GM19035 (cell line): Measurements from ENCODE around the gene COMMD4.
A peak's percentile ranks its signal among the peaks of the same experiment; 100 is the strongest.
"Not testable (repeated sequence)": the region's sequence is repeated elsewhere in the genome, so short reads cannot be mapped to it uniquely, and the experiment has no call there.

Experiments used
- ATAC-seq: cut with Tn5 transposase; IDR thresholded peaks from one replicate; pipeline ENCODE4 v1.9.1; 2021; ENCODE audit not compliant: unreplicated experiment

The COMMD4 gene

DNA sequence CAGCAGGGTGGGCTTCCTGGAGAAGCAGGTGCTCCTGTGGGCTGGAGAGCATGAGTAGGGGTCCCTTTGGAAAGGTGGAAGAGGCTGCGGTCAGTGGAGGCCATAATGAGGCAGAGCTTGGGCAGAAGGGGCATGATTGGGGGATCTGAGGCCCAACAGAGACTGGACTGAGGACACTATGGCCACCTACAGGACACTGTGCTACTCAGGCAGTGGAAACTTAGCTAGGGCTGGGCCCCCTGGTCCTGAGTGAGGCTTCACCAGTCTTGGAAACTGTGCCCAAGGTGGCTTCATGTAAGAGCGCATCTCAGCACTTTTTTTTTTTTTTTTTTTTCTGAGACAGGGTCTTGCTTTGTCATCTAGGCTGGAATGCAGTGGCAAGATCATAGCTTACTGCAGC lies 6.3 kb upstream of the COMMD4 start:
- ATAC-seq, result no peak

DNA sequence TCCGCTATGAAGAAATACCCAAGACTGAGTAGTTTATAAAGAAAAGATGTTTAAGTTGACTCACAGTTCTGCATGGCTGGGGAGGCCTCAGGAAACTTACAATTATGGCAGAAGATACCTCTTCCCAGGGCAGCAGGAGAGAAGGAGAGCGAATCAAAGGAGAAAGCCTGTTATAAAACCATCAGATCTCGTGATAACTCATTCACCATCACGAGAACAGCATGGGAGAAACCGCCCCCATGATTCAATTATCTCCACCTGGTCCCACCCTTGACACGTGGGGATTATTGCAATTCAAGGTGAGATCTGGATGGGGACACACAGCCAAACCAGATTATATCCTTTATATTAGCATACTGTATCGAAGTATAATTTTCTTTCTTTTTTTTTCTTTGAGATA lies 3.8 kb upstream of the COMMD4 start:
- not testable (repeated sequence) for ATAC-seq

DNA sequence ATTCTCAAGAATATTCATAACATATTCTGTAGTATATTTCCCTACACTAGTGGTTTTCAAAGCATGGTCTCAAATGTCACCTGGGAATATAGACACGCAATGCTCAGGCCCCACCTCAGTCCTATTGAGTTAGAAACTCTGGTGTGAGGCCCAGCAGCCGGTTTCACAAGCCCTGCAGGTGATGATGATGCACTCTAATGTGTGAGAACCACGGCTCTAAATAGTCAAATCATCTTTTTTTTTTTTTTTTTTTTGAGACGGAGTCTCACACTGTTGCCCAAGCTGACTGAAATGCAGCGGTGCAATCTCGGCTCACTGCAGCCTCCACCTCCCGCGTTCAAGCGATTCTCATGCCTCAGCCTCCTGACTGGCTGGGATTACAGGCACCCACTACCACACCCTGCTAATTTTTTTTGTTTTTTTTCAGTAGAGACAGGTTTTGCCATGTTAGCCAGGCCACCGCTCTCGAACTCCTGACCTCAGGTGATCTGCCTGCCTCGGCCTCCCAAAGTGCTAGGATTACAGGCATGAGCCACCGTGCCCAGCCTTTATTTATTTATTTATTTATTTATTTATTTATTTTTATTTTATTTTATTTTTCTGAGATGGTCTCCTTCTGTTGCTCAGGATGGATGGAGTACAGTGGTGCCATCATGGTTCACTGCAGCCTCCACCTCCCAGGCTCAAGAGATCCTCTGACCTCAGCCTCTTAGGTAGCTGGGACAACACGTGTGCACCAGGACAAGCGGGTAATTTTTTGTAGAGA lies 2.0 kb upstream of the COMMD4 start:
- ATAC-seq, result not testable (repeated sequence)

DNA sequence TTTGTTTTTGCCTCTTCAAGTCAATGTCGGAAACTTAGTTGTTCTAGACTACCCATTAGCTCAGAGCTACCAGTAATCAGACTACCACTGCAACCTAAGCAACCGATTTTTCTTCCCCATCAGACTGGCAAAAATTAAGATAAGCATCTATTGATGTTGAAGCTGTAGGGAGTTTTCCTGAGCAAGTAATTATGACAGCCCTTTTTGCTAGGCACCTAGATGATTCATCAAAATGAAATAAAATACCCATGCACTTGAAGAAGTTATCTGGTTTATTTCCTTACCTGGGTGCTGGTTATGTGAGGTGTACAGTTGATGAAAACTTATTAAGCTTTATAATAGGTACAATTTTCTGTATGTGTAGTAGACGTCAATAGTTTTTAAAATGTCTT lies 554 bp upstream of the COMMD4 start:
- ATAC-seq, result no peak

DNA sequence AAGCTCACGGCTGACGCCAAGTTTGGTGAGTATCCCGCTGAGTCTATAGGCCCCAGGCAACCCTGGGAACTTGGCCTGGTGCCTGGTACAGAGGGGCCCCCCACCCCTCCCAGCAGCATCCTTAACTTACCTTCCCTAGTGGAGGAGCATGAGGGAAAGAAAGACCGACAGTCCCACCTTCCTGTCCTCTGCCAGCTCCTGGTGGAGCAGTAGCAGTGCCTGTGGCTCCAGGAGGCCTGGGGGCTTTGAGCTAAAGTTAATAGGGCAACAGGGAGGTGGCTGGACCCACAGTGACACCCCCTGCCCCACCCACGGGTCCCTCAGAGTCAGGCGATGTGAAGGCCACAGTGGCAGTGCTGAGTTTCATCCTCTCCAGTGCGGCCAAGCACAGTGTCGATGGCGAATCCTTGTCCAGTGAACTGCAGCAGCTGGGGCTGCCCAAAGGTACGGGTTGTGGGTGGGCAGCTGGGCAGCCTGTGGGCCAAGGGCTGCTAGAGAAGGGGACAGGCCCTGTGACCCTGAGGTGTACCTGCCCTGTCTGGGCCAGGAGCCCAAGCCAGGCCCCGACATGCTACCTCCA lies 2.9 kb downstream of the COMMD4 start:
- no peak for ATAC-seq

DNA sequence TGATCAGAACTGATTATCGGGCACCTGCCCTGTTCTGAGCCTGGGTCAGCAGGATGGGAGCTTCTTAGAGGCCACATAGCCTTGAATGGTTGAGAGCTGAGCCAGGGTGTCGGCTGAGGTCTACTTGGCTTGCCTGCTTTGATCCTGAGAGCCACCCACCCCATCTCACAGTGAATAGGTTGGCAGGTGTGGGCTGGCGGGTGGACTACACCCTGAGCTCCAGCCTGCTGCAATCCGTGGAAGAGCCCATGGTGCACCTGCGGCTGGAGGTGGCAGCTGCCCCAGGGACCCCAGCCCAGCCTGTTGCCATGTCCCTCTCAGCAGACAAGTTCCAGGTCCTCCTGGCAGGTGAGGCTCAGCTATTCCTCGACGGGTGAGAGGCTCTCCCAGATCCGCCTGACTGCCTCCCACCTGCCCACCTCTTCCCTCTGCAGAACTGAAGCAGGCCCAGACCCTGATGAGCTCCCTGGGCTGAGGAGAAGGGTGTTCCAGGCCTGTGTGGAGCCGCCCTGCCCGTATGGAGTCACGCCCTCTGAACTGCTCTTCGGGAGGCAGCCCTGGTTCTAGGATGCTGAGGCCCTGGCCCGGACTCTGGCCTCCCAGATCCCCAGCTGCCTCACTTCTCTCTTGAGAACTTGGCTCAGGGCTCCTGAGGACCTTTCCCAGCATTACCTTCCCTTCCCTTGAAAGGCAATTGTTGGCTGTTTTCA lies 3.8 kb downstream of the COMMD4 start:
- no peak for ATAC-seq

DNA sequence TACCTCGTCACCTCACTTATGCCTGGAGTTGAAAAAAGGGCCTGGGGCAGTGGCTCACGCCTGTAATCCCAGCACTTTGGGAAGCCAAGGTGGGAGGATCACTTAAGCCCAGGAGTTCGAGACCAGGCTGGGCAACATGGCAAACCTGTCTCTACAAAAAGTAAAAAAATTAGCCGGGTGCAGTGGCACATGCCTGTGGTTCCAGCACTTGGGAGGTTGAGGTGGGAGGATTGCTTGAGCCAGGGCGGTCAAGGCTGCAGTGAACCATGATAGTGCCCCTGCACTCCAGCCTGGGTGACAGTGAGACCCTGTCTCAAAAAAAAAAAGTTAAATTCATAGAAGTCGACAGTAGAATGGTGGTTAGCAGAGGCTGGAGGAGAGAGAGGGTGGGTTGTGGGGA lies 6.4 kb downstream of the COMMD4 start:
- no peak for ATAC-seq

DNA sequence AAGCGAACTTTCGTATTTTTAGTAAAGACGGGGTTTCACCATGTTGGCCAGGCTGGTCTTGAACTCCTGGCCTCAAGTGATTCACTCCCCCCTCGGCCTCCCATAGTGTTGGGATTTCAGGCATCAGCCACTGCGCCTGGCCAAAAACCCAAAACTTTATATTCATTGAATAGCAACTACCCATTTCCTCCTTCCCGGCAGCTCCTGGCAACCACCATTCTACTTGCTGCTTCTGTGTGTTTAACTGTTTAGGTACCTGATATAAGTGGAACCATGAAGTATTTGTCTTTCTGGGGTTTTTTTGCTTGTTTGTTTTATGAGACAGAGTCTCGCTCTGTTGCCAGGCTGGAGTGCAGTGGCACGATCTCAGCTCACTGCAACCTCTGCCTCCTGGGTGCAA lies 8.1 kb downstream of the COMMD4 start:
- not testable (repeated sequence) for ATAC-seq

DNA sequence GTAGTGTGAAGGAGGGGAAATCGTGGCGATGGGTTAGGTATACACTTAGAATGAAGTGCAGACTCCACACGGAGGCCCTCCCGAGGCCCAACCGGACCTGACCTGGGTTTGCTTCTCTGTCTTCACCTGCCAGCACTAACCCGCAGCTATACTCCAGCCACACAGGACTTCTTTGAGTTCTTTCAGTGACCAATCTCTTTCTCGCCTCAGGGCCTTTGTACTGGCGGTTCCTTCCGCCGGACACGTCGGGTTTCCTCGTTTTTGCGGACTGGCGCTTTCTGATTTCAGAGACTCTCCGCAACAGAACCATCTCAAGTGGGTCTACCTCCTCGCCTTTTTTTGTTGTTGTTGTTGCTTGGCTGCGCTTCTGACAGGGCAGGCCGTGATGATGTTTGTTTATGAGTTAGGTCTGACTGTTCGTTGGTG lies 10.9 kb downstream of the COMMD4 start, which contains the start of gene NEIL1:
TSS of gene NEIL1 (plus strand) at position 244 of the 426 bp plus-strand sequence. CDS start 1,867 bp downstream, outside the sequence.
- ATAC-seq, result no peak

DNA sequence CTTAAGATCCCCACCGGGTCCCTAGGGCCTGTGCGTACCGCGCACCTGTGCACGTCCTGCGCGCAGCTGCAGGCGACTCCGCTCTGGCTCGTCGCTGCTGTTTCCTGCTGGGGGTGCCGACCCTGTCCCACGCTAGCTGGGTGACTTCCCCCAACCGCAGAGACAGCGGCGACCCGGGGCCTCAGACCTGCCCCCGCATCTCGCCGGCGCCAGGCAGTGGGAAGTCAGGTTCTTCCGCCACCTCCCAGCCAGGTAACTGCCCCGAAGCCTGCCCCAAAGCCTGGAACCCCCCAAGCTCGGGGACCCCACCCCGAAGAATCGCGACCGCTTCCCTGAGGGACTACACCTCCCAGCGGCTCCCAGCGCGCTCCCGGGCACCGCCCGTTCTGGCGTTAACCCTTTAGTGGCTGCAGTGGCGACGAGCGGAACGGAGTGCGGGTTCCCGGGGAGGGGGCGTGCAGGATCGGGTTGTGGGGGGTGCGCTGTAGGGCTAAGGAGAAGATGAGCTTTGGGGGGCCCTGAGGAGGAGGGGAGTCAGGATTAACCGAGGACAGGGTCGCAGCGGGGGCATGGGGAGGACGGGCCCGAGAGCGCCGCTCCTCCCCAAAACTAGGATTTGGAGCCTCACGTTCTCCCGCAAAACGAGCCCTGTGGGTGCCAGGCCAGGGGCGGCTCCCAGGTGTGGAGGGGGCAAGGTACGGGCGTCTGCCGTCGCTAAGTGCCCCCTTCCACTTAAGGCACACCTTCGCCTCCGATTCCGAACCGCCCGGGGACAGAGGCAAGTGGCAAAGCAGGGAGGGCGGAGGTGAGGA lies 11.6 kb downstream of the COMMD4 start:
- ATAC-seq, result peak; percentile 41

DNA sequence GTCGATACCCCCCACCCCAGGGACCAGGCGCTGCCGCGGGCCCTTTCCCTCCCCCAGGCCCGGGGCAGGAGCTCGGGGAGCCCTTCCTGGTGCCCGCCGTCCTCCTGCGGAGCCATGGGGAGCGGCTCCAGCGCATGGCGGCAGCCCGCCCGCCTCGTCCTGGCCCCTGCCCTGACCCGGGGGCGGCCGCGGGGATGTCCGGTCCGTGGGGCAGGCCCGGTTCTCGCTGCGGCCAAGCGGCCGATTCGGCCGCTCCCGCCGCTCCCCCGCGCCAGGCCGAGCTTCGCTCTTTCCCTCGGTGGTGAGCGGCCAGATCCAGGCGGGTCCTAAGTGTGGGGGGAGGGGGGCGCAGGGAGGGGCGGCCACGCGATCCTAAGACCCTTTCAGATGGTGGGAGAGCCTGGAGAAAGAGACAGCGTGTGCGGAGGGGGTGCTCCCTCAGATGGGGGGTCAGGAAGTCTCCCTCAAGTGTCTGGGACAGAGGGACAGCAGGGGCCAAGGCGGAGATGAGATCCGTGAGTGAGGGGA lies 12.2 kb downstream of the COMMD4 start:
- ATAC-seq, result no peak

DNA sequence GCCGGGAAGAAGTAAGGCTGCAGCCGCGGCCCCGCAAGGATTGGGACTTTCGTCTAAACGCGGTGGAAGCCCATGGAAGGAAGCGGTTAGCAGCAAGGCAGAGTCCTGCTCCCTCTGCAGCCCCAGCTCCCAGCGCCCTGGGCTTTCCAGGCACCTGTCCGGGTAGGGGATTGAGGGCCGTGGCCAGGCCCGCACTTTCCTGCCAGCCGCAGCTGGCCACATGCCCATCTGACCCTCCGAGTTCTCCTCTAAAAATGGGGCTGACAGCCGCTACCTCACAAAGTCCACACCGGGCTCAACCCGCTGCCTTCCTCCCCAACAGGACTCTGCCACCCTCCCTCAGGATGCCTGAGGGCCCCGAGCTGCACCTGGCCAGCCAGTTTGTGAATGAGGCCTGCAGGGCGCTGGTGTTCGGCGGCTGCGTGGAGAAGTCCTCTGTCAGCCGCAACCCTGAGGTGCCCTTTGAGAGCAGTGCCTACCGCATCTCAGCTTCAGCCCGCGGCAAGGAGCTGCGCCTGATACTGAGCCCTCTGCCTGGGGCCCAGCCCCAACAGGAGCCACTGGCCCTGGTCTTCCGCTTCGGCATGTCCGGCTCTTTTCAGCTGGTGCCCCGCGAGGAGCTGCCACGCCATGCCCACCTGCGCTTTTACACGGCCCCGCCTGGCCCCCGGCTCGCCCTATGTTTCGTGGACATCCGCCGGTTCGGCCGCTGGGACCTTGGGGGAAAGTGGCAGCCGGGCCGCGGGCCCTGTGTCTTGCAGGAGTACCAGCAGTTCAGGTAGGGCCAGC lies 12.9 kb downstream of the COMMD4 start:
- no peak for ATAC-seq

DNA sequence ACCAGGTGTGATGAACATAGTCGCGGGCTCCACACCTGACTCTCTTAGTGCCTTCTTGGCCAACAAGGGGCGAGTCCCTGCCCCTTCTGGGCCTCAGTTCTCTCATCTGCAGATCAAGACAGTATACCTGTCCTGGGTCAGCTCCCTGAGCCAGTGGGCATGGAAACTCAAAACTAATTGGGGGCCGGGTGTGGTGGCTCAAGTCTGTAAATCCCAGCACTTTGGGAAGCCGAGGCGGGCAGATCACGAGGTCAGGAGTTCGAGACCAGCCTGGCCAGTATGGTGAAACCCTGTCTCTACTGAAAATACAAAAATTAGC lies 13.4 kb downstream of the COMMD4 start:
- ATAC-seq, result not testable (repeated sequence)

DNA sequence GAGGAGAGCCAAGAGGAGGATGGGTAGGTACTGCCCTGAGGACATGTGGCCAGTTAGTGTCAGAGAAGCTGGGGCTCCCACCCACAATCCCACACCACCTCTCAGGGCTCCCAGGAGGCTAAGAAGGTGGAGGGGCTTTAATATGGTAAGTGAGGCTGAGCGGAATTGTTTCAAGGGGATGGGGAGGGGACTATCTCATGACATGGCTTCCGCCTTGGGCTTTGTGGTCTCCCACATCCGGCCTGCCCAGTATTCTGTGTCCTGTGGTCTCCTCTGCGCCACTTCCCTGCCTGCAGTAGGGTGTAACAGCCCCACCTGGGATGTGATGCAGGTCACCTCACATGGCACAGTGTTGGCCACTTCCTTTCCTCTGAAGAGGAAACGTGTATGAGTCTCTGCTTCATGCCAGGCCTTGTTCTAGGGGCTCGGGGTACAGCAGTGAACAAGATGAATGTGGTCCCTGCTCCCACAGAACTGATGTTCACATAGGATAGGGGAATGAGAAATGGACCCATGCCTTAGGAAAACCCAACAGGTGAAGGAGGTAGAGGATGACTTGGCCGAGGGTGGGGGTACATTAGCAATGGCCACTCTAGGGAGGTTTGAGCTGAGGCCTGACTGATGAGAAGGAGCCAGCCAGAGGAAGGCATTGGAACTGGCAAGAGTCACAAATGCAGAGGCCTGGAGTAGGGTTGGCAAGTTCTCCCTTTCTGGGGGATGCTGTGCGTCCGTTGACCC lies 14.2 kb downstream of the COMMD4 start:
- no peak for ATAC-seq

DNA sequence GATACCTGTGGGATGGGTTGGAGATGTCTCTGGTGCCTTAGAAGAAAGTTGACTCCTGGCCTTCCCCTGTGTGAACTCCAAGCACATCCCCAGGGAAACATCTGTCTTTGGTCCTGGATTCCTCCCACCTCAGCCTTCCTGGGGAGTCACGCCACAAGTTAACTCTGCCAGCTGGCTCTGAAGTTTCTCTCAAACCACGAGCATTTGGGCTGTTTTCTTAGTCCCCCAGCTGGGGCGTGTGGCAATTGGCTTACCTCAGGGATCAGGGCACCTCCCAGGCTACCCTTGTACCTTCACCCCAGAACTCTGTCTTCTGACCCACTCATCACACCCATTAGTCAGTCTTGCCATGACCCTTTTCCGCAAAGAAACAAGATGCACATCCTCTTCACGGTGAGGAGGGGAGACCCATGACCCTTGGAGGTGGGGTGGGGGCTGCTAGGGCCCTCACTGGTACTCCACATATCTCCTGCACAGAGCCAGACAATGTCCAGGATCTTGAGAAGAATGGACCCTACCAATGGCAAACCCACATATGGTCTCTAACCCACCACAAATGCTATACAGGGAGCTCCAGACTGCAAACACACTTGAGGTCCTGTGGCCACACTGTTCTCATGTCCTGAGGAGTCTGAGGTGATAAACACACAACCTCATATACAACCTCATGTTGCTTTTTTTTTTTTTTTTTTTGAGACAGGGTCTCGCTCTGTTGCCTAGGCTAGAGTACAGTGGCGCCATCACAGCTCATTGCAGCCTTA lies 14.9 kb downstream of the COMMD4 start:
- ATAC-seq, result no peak

DNA sequence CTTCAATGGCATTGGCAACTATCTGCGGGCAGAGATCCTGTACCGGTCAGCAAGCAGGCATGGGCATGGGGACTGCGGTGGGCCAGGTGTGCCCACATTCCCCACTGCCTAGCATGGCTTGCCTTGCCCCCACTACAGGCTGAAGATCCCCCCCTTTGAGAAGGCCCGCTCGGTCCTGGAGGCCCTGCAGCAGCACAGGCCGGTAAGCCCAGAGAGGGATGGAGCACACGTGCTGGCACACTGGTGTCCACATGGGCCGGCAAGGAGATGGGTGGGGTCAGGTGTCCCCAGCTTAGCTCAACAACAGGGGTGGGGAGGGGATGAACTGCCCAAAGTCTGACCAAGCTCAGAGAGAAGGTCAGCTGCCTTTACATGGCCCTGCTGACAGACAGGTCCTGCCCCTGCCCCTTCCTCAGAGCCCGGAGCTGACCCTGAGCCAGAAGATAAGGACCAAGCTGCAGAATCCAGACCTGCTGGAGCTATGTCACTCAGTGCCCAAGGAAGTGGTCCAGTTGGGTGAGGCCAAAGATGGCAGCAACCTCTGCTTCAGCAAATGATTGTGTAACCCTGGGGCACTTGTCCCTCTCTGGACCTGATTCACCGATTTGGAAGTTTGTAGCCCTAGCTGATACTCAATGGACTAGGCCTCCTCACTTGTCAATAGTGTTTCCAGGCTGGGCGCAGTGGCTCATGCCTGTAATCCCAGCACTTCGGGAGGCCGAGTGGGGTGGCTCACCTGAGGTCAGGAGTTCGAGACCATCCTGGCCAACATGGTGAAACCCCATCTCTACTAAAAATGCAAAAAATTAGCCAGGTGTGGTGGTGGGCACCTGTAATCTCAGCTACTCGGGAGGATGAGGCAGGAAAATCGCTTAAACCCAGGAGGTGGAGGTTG lies 16.6 kb downstream of the COMMD4 start:
- ATAC-seq, result no peak

DNA sequence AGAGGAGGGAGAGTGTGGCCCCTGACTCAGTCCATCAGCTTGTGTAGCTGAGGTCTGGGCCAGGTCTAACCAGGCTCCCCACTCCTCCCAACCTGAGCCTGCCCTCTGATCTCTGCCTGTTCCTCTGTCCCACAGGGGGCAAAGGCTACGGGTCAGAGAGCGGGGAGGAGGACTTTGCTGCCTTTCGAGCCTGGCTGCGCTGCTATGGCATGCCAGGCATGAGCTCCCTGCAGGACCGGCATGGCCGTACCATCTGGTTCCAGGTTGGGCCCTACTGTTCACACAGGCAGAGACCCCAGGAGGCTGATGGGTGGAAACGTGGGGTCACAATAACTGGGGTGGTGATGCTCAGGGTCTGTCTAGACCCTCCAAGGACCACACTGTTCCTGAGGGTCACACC lies 17.7 kb downstream of the COMMD4 start:
- no peak for ATAC-seq

DNA sequence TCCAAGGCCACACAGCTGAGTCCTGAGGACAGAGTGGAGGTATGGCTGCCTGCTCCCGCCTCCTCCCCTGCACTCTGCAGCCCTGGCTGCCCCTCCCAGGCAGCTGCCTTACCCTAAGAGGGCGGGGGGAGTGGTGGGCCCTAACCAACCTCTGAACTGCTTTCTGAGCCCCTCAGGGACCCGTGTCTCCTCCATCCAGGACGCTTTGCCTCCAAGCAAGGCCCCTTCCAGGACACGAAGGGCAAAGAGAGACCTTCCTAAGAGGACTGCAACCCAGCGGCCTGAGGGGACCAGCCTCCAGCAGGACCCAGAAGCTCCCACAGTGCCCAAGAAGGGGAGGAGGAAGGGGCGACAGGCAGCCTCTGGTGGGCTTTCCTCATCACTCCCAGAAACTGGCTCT lies 18.6 kb downstream of the COMMD4 start:
- no peak for ATAC-seq
